GM23248 (cell line): ENCODE measurements around the gene SFT2D2.

Experiments used
- EZH2 ChIP-seq: fragments of 200-600 bp; sonication (generic); IDR thresholded peaks from 2 replicates; pipeline ENCODE4 v1.6.1; 2018; ENCODE audit warnings: antibody characterized with exemption, mild to moderate bottlenecking; ENCODE audit not compliant: insufficient read depth, poor library complexity, severe bottlenecking
- EZH2phosphoT487 ChIP-seq: fragments of 200-600 bp; sonication (generic); IDR thresholded peaks from 2 replicates; pipeline ENCODE4 v1.6.1; 2018; ENCODE audit warnings: antibody characterized with exemption, moderate library complexity, mild to moderate bottlenecking, low read depth; ENCODE audit not compliant: insufficient read depth

DNA sequence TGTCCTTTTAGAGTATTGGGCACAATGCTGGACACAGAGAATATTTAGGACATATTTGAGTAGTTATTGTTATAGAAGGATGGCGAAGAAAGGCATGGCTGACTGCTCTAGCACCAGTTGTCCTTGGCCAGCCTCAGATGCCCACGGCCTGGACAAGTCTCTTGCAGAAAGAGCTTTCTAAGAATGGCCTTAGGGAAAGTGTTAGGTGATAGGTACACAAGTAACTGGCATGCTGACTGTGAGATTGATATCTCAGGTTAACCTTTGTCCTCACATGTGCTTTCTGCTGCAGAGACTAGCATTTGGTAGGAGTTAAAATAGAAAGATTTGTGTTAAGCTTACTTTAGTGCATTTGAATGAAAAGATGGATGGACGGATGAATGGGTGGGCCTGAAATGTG, 10.1 kb downstream of the SFT2D2 start:
- TF ChIP-seq EZH2 (no peak), EZH2phosphoT487 (no peak)
